Measurements from ENCODE around the gene IMMP2L.

The IMMP2L gene

DNA sequence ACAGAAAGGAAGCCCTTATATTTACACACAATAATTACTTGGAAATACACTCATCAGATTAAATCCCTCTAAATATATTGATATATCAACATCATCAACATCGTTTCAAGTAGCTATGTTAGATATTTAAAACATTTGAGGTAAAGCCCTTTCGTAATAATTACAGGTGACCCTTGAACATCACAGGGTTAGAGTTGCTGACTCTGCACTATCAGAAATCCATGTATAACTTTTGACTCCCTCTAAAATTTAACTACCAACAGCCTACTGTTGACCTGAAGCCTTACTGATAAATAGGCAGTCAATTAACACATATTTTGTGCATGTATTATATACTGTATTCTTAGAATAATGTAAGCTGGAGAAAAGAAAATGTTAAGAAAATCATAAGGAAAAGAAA lies 505.9 kb downstream of the IMMP2L start:
- DNase-seq, result no peak

DNA sequence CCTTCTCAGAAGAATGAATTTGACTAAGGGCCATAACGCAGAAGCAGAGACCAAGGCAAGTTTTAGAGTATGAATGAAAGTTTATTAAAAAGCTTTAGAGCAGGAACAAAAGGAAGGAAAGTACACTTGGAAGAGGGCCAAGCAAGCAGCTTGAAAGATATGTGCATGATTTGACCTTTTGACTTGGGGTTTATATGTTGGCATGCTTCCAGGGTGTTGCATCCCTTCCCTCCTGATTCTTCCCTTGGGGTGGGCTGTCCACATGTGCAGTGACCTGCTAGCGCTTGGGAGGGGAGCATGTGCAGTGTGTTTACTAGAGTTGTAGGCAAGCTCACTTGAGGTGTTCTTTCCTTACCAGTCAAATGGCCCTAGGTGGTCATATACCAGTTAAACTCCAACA lies 509.3 kb downstream of the IMMP2L start:
- DNase-seq, result no peak

DNA sequence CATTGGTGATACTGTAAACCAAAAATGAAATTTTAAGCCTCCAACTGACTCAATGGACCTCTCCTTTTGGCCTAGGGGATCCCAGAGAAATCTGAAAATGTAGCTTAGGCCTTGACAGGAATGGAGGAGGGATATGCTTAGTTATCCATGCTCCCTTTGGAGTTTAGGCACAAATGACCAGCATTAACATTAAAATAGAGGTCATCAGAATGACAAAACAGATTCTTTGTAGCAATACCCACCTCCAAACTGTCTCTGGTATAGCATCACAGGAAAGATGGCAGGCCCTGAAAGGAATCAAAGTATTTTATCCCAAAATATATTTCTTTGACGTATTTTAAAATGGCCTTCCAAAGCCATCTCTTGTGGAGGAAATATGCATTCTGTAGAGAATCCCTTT lies 510.5 kb downstream of the IMMP2L start:
- no peak for DNase-seq

DNA sequence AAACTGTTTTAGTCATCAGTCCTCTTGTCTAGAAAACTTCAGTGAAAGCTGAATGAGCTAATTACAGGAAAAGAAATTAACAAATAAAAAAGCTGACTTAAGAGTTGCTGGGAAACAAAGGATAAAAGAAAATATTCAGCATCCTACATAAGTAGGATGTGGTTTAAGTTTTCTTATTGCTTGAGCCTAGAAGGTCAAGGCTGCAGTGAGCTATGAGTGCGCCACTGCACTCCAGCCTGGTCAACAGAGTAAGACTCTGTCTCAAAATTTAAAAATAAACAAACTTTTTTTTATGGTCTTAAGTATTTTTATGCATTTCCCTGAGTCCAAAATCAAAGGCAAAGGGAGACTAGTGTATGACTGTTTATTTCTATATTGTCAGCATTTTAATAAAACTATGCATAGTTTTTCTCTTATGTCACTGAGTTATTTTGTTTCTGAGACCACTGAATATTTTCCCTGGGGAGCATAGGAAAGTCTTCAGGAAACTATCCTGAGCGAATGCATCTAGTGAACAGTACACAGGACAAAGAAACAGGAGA lies 511.3 kb downstream of the IMMP2L start:
- no peak for DNase-seq

DNA sequence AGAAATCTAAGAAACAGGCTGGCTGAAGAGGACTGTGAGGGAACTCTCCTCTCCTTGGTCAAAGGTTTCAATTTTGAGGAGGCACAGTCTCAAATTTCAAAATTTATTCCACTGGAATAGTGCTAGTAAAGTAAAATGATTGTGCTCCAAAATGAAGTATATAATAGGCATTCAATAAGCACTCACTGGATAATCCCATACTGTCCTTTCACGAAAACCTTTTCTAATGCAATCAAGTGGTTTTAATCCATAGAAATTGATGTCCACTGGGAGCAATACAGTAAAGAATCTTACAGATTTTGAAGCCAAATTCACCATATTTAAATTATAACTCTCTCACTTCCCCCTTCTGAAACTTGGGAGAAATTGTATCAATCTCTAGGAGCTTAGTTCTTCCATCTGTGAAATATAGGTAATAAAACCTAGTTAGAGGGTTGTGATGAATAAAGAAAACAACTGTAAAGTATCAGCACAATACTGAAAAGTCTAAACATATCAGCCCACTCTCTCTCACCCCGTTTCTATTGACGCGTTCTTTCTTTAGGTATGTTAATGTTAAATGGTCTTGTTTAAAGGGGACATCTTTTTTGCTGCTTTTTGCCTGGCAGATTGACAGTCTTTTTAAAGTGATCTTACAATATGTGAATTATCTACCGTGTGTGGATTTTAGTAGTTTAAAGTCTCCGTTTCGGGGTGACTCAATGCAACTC lies 512.2 kb downstream of the IMMP2L start:
- DNase-seq, result no peak

DNA sequence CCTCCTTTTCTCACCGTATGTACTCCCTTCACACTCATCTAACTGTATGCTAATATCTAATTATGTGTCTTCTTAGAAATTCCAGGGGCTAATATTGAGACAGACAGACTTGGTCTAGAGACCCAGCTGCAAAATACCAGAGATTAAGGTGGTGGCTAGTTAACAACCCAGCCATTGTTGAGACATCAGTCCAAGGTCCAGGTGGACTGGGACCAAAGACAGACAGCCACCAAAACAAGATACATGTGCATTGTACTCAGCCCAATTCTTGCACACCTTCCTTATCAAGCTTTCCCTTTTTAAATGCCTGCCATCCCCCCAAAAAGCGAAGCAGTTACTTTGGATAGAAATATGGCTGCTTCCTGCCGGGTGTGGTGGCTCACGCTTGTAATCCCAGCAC lies 514.7 kb downstream of the IMMP2L start:
- DNase-seq, result no peak

DNA sequence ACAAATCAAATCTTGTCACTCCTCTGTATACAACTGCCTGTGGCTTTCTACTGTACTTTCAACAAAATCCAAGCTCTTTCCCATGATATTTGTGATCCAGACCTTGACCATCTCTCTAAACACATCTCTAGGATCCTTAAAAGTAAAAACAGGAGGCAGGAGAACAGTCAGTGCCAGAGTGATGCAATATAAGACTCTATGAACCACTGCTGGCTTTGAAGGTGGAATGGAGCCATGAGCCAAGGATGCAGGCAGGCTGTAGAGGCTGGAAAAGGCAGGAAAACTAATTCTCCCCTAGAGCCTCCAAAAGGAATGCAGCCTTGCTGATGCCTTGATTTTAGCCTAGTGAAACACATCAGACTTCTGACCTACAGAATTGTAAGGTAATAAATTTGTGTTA lies 516.8 kb downstream of the IMMP2L start:
- no peak for DNase-seq

DNA sequence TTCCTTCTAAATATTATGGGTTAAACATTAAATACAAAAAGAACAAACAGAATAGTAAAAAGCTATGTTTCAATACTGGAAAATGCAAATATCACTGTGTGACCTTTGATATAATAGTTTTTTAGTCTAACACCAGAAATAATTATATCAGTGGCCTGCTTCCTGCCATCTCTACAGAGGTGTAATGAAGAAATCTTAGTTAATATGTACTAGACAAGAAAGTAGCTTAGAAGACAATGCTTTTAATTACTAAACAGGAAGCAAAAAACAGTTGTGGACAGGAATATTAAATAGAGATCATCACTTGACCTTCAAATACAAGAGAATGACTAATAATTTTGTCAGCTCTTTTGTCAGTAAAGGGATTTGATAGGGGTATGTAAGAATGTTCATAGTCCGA lies 518.7 kb downstream of the IMMP2L start:
- no peak for DNase-seq

DNA sequence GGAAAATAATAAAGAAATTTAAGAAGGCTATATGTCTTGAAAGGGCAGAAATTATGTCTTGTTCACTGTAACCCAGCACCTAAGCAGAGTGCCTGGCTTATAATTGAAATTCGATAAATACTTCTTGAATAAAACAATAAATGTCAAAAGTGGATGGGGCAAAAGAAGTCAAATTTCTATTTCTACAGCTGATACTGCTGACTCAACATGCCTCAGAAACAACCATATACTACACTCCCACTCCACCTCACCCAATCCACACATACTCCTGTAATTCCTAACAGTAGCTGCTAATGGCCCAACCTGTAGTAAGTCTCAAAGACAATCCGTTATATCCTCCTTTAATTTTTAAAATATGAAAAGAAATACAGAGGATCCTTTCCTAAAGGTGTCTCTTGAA lies 519.5 kb downstream of the IMMP2L start:
- no peak for DNase-seq

DNA sequence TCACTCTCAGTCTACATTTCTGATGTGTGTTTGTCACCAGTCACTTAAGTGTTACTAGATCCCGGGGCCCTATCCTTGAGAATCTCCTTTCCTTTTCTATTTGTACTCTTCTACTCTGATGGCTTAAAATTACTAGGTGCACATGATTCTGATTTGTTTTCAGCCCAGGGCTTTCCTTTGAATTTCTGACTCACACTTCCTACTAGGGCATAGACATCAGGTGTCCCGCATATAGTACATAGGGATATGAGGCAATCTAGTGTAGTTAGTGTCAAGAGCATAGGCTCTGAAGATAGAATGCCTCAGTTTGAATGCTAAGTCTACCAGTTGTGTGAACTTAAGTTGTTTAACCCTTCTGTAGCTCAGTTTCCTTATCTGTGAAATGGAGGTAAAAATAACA lies 520.7 kb downstream of the IMMP2L start:
- peak in 1 of 2 donors; percentile 5 for DNase-seq

DNA sequence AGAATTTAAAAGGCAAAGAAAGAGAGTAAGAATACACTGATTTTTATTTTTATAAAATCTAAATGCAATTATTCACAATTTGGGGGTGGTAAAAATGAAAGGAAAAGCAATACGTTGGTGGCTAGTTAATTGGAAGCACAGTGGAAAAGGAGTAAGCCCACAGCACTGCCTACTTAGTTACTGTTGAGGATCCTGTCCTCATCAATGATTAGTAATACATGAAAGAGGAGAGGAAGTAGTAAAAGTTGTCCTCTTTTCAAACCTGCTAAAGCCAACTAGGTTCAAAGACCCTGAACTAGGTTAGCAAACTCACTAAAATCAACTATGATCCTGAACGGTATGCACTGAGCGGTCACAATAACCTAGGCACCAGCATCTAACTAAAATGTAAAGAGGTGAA lies 524.1 kb downstream of the IMMP2L start:
- DNase-seq, result no peak

DNA sequence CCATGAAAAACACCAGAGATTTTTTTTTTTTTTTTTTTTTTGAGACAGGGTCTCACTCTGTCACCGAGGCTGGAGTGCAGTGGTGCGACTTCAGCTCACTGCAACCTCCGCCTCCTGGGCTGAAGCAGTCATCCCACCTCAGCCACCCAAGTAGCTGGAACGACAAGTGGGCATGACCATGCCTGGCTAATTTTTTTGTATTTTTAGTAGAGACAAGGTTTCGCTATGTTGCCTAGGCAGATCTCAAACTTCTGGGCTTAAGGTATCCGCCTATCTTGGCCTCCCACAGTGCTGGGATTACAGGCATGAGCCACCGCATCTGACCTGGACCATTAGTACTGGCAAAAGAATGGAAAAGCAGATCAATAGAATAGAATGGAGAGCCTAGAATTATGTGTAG lies 530.4 kb downstream of the IMMP2L start:
- no peak for DNase-seq

DNA sequence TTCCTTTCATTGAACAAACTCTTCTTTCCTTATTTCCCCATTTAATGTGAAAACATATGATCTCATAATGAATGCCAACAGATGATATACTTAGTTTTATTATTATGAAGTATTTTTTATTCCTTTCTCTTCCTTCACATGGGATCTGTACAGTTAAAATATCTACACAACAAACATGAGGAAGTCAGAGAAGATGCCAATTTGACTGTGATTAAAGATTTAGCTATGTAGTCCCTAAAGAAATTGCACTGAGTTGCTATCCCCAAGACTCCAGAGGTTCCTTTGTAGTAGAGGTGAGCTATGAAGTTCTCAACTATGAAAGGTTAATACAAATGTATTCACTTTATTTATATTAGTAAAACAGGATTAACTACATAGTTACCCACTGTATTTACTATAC lies 532.0 kb downstream of the IMMP2L start:
- no peak for DNase-seq

DNA sequence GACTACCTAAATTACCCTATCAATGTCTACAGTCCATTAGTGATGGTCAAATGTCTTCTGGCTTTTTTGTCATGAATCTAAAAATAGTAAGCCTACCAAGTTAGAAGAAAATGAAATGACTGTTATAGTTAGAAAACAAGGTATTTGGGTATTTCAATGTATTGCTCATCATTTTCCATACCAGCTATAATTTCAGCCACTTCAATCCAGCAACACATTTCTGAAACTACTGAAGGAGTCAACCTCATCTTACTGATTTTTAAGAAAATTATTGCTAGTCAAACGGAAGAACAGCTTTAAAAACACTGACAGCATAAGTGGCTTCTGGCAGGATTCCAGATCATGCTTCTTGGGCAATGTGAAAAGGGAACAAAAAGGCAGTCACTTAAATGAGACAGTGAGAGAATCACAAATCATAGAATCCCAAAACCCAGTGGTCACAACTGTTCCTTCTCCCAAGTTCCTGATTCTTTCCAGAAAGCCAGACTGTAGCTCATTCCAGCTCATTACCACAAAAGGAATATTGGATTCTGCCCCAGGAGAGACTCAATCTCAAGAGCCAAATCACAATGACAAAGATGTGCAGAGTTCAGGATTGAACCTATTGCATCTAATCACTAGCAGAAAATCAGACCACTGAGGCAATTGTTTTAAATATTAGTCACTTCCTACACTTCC lies 532.6 kb downstream of the IMMP2L start:
- DNase-seq, result peak; percentile 57 to 58

DNA sequence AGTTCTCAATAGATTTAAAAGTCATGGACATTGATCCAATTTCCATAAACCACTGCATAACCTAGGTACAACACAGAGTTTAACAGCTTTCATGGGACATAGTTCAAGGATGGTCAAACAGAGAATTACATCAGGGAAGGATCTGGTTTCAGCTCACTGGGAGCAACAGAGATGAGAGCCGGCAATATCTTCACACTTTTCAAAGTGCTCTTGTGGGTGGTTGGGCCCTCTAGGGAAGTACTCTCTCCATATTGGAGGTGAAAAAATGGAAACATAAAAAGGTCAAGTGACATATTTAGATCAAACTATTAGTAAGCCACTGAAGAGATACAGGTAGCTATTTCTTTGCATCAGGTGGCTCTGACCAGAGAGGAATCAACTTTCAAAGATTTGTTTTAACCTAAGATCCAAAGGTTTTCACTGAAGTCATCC lies 533.1 kb downstream of the IMMP2L start:
- no peak for DNase-seq

DNA sequence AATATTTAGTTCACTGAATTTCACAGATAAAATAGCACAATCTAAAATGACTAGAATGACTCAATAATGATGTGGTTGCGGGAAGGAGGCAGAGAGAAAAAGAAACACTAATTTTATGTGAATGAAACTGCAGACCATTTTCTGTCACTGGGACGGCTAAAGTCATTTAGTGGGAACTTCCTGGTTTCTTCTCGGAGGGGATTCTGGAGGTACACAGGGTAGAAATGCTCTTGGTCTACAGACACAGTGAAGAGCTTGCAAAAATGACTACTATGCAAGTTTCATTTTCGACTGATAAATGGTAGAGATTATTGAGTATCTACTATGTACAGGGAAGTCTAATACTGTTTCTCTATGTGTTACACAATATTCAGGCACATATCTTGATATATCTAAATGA lies 534.9 kb downstream of the IMMP2L start:
- DNase-seq, result no peak

DNA sequence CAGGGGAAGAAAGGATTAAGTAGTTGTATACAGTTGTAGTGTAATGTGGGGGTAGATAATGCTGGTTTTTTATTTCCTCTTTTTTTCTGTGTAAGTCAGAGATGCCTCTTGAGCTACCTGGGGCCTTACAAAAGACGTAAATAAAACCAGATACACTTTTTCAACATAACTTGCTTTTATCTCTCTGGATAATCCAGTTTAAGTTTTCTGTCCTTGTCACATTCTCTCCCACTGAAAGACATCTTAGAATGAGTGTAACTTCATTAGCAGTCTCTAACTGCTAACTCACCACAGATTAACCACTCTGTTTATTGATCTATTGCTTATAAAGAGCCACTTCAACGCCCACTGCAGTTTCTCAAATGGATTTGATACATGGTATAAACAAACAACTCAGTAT lies 535.5 kb downstream of the IMMP2L start:
- DNase-seq, result no peak

DNA sequence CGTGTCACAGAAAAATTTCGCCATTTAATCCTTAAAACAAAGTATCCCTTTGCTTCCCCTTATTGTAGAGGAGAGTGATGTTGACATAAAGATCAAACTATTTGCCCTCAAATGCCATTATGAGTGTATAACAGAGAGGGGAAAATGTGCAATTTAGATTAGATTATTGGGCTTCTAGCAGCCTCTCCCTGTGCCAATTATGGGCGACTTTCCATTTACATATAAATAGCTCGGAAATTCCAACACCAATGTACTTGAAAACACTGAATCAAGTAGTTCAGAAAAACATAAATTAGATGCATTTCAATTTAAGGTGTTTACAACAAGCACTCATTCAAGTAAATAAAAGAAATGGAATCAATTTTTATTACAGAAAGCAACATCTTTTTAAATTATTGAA lies 535.9 kb downstream of the IMMP2L start:
- no peak for DNase-seq

DNA sequence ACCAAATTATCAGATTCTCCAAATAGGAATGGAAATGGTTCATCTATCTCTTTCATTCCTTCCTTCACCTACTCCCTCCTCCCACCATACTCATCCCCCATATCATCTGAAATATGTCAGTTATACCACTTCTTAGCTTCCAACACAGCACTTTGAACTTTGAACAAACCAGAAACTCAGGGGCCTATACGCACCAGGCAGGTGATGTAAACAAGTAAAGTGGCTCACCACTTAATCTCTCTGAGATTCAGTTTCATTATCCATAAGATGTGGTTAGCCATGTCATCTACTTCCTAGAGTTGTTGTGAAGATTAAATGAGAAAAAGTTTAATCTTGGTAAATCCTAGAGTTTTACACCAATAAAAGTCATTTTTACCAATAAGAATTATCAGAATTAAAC lies 537.3 kb downstream of the IMMP2L start:
- DNase-seq, result no peak

DNA sequence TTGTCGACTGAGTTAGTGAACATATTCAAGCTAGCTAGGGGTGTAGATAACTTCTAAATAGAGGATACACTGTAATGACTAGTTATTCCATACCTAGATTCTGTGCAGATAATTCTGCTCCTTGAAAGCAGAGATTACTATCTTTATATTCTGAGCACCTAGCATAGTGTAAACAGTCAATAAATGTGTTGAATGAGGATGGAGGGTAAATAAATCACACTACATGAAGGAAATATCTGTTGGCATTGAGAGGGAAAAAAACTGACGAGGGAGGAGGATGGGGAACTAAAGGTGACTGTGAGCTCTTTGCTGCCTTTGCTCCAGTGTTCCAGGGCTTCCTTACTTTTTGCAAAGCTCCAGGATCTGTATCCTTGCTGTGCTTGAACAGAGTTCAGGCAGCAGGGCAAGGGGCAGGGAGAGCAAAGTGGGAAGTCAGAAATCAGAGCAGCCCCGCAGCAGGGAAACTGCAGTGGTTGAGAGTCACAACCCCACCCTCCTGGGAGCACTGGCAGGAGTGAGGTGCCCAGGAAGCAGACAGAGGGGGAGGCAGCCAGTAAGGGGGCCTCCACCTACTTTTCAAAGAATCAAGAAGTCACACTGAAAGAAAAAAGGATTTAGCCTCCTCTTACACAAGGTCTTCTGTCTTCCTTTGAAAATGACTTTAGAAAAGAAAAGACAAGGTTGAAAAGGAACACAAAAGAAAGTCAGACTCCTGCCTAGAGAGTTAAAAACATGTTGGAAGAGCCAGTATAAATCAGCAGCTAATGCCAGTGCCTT lies 543.1 kb downstream of the IMMP2L start:
- no peak for DNase-seq

DNA sequence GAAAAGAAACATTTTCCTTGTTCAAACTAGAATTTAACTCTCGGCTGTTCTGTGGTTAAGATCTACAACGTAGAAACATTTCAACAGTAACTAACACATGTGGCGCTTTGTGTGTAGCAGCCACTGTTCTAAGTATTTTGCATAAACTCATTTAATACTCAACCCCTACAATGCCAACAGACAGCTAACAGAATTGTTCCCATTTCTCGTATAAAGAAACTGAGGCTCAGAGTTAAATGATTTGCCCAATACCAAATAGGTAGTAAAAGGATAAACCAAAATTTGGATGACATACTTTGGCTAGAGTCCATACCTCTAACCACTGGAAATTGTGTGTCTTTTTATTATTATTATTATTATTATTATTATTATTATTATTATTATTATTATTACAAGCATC lies 543.8 kb downstream of the IMMP2L start:
- DNase-seq, result no peak

DNA sequence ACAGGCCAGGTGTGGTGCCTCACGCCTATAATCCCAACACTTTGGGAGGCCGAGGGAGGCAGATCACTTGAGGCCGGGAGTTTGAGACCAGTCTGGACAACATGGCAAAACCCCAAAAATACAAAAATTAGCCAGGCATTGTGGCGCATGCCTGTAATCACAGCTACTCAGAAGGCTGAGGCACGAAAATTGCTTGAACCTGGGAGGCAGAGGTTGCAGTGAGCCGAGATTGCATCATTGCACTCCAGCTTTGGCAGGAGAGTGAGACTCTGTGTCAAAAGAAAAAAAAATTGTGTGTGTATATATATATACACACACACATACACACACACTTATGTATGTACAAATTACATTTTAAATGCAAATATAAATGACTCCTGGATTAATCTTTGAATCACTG lies 548.2 kb downstream of the IMMP2L start:
- DNase-seq, result no peak

DNA sequence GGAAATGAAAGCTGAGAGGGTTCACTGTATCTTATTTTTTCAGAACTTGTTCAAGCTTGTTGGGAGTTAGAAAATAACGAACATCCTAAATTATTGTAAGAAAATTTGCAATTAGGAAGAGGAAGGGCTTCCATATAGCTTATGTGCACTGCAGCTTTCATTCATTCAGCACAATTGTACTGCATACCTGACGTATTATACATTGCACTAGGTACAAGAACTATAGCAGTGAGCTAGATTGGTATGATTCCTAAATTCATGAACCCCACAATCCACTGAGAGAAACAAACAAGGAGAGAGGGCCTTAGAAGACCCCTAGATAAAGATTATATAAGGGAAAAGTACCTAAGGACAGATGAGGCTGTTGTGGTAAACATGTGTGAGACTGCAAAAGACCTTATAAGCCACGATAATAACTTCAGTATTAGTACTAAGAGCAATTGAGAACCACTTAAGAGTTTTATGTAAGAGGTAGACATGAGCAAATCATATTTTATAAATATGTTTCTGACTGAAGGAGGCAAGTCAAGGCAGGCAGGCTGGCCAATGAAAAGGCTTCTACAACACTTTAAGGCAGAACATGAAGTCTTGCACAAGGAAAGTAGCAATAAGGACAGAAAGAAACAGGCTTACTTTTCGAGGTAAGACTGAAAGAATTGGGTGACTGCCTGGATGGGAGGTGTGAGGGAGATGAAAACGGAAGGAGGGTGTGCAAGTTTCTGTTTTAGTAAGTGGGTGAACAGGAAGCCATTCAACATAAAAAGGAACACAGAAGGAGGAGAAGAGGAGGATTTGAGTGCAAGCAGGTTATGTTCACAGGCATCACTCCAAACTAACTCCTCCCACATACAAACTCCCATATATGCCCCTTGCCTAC lies 549.3 kb downstream of the IMMP2L start:
- peak; percentile 33 to 44 for DNase-seq
